Pancreas (tissue), 10 donors: Measurements from ENCODE around the gene PPP2CA. TPM values are rescaled to one million over a fixed set of nuclear protein-coding genes. Genes with fewer than 3 reads are reported as not detected.
"Not testable (repeated sequence)": the region's sequence is repeated elsewhere in the genome, so short reads cannot be mapped to it uniquely, and the experiment has no call there.

Experiments used
- ATAC-seq, 4 donors: fragments of 200-7000 bp; cut with Tn5 transposase; one replicate each; pipeline versions ENCODE4 v1.8.0 to v1.9.1; 2020; ENCODE audit warnings: mild to moderate bottlenecking in 4 of 4, moderate library complexity in 4 of 4
- DNase-seq, 6 donors: peaks; one replicate each; pipeline ENCODE4 v3.0.0-alpha.2; 2020
- FAIRE-seq: peaks from 2 replicates; lab custom pipeline; 2012; peaks lifted over from hg19 to GRCh38; lab: Jason Lieb, UNC
- H3K27ac ChIP-seq, 4 donors: fragments of 200-600 bp; sonication (generic); 1 replicate in 3 of 4; 2 replicates in 1 of 4; pipeline versions ENCODE4 v1.5.0 to v1.8.0; 2020
- H3K27me3 ChIP-seq, 4 donors: fragments of 200-600 bp; one replicate each; pipeline ENCODE4 v1.8.0; 2021
- H3K36me3 ChIP-seq, 3 donors: fragments of 200-600 bp; sonication (generic) in 1 of 3; one replicate each; pipeline versions ENCODE4 v1.5.0 to v1.8.0; 2020 to 2021
- H3K4me1 ChIP-seq, 3 donors: fragments of 200-600 bp; one replicate each; pipeline ENCODE4 v1.8.0; 2021
- H3K4me3 ChIP-seq, 4 donors: fragments of 200-600 bp; sonication (generic) in 2 of 4; one replicate each; pipeline versions ENCODE4 v1.5.0 to v1.8.0; 2020 to 2021
- H3K9me3 ChIP-seq, 4 donors: fragments of 200-600 bp; one replicate each; pipeline ENCODE4 v1.8.0; 2021
- CTCF ChIP-seq, 4 donors: fragments of 200-600 bp; sonication (generic) in 3 of 4; IDR thresholded peaks; one replicate each; pipeline versions ENCODE4 v1.5.0 to v1.8.0; 2021; ENCODE audit warnings: antibody characterized with exemption in 4 of 4
- WGBS, 2 donors: extraction: QIAGEN DNeasy Blood & Tissue Kit; methylation state at CpG; one replicate each; pipeline ENCODE4 v1.1.7; 2013; 5-methylcytosine and 5-hydroxymethylcytosine counted together
- intact Hi-C, 3 donors: fragments of 100-400 bp; cut with DNase I; formaldehyde crosslinking; loops; one replicate each; pipeline versions ENCODE4 v1.11.1 to v1.14.2; 2022
- polyA plus RNA-seq, 2 donors: library from polyadenylated mRNA; stranded (reverse); fragments of 200-250 nt; gene quantifications; one replicate each; pipeline ENCODE4 v1.2.3, GENCODE V29; 2013
- total RNA-seq, 6 donors: library from RNA; stranded (reverse); fragmentation: NEBNext Ultra II Directional in 4 of 6; extraction: Animal tissue kit (Norgen Biotek cat#: 25700) in 4 of 6; gene quantifications; one replicate each; pipeline versions ENCODE4 v1.2.1 to v1.2.4, GENCODE V29; 2021 to 2023
- donor health status: healthy with polysubstance abuse.
- donor health status: DM: no; HTN: no; CAD: no; lungs with moderate emphysema.
- donor health status: DM: no; HTN: no; CAD: no.
- donor health status: control.
- donor health status: control.
- donor health status: Bipolar disorder and iron deficiency.
- donor health status: DM: yes; HTN: yes; CAD: no.
- donor health status: DM: no; HTN: no; CAD: no.
- donor health status: DM: no; HTN: no; CAD: no.
- donor health status: DM: yes; HTN: yes; CAD: no.

PPP2CA gene
- total and polyA plus RNA-seq, 8 donors = 13.5 to 59.2 (median 43.9) TPM

- ATAC-seq (no peak), DNase-seq (no peak), FAIRE-seq (no peak)
- H3K9me3 ChIP-seq = no peaks in the 10 kb centered on the region
- no peaks in the 10 kb centered on the region for H3K27me3 ChIP-seq
- H3K4me1 ChIP-seq = no peaks in the 10 kb centered on the region
- no peak overlapping the region for H3K4me3 ChIP-seq
- peaks cover 0 to 66% (median 35%) of the 10 kb centered on the region in 3 donors for H3K36me3 ChIP-seq
- intact Hi-C loops = no loop called here
- no peak for TF ChIP-seq CTCF (IDR thresholded peaks at IDR 0.05)
- 93 to 95% methylated on average over 5 of the region's 5 CpGs for WGBS, 2 donors
- H3K27ac ChIP-seq = no peak overlapping the region
These were observed 63.3 kb downstream of the PPP2CA start for GRCh38 chr5:134162592-134162991.

- no peak for DNase-seq
- peaks cover 0 to 68% (median 32%) of the 10 kb centered on the region in 3 donors for H3K36me3 ChIP-seq
- intact Hi-C loops = no loop called here
- no peaks in the 10 kb centered on the region for H3K27me3 ChIP-seq
- no peak for ATAC-seq
- TF ChIP-seq CTCF (IDR thresholded peaks at IDR 0.05) = no peak
- no peak overlapping the region for H3K27ac ChIP-seq
- H3K4me1 ChIP-seq = no peaks in the 10 kb centered on the region
- no peaks in the 10 kb centered on the region for H3K9me3 ChIP-seq
- no peak overlapping the region for H3K4me3 ChIP-seq
- 90 to 97% methylated on average over 6 of the region's 6 CpGs for WGBS, 2 donors
- no peak for FAIRE-seq
These were observed 64.1 kb downstream of the PPP2CA start for GRCh38 chr5:134161513-134162395.

GRCh38 chr5:134153657-134154056 is 72.2 kb downstream of the PPP2CA start:
- ATAC-seq = peak; percentile 34 to 69 (median 38)
- no peaks in the 10 kb centered on the region for H3K9me3 ChIP-seq
- peaks cover 0 to 17% (median 8%) of the 10 kb centered on the region in 3 donors for H3K4me1 ChIP-seq
- intact Hi-C loops = no loop called here
- no peak for TF ChIP-seq CTCF (IDR thresholded peaks at IDR 0.05)
- 85 to 92% methylated on average over 1 of the region's 1 CpG for WGBS, 2 donors
- H3K36me3 ChIP-seq = peaks cover 0 to 51% (median 16%) of the 10 kb centered on the region in 3 donors
- H3K27ac ChIP-seq = peak overlapping the region in 1 of 4 donors; percentile 23
- no peak for FAIRE-seq
- H3K27me3 ChIP-seq = no peaks in the 10 kb centered on the region
- DNase-seq = no peak
- H3K4me3 ChIP-seq = no peak overlapping the region

GRCh38 chr5:134153241-134153640 is 72.6 kb downstream of the PPP2CA start:
- peak overlapping the region in 1 of 4 donors; percentile 23 for H3K27ac ChIP-seq
- H3K4me1 ChIP-seq = peaks cover 0 to 17% (median 8%) of the 10 kb centered on the region in 3 donors
- ATAC-seq = no peak

GRCh38 chr5:134152173-134152832 is 73.6 kb downstream of the PPP2CA start:
- H3K27me3 ChIP-seq, intact Hi-C loops, H3K4me3 ChIP-seq, ATAC-seq, H3K27ac ChIP-seq, H3K9me3 ChIP-seq, DNase-seq, FAIRE-seq: not testable (repeated sequence)
- Histone ChIP-seq H3K4me1 (peaks cover 0 to 17% (median 8%) of the 10 kb centered on the region in 3 donors), H3K36me3 (peaks cover 0 to 37% (median 13%) of the 10 kb centered on the region in 3 donors)
- 92 to 93% methylated on average over 15 of the region's 15 CpGs for WGBS, 2 donors

More at GRCh38 chr5:134153241-134153640, 72.6 kb downstream of the PPP2CA start:
- 78 to 94% methylated on average over 3 of the region's 3 CpGs for WGBS, 2 donors
- Histone ChIP-seq H3K36me3 (peaks cover 0 to 47% (median 16%) of the 10 kb centered on the region in 3 donors), H3K4me3 (no peak overlapping the region), H3K27me3 (no peaks in the 10 kb centered on the region), H3K9me3 (no peaks in the 10 kb centered on the region)
- FAIRE-seq (no peak), DNase-seq (no peak)
- intact Hi-C loops = no loop called here
- TF ChIP-seq CTCF (IDR thresholded peaks at IDR 0.05) = no peak
